ENCODE data around the gene BTNL2. TPM values are rescaled to one million over a fixed set of nuclear protein-coding genes. Genes with fewer than 3 reads are reported as not detected.
"Not testable (repeated sequence)": the region's sequence is repeated elsewhere in the genome, so short reads cannot be mapped to it uniquely, and the experiment has no call there.

Gene BTNL2
- total RNA-seq, 1 donor from 2014 or later, result not detected

GRCh38 chr6:32436995-32437836 lies 30.2 kb upstream of the BTNL2 start:
- Histone ChIP-seq H3K36me3 (ENCODE audit: control insufficient read depth in 3 of 3, insufficient read depth in 3 of 3, low read length in 3 of 3) (no peaks in the 10 kb centered on the region), H3K4me1 (ENCODE audit: control insufficient read depth in 3 of 3, insufficient read depth in 3 of 3, low read length in 3 of 3) (peaks cover 0 to 4% (median 0%) of the 10 kb centered on the region in 3 donors), H3K9me3 (ENCODE audit: control insufficient read depth in 3 of 3, low read length in 3 of 3) (no peaks in the 10 kb centered on the region), H3K9ac (ENCODE audit: low read depth in 1 of 3, low read length in 3 of 3) (no peak overlapping the region), H3K27me3 (ENCODE audit: control insufficient read depth in 3 of 3, insufficient read depth in 3 of 3, low read length in 3 of 3) (peaks cover 0 to 2% (median 0%) of the 10 kb centered on the region in 3 donors), H3K27ac (ENCODE audit: low read depth, low read length) (peak overlapping the region; percentile 56), H3K4me3 (ENCODE audit: low read length in 3 of 3) (no peak overlapping the region)

- no peaks in the 10 kb centered on the region for H3K9me3 ChIP-seq (ENCODE audit: control insufficient read depth in 3 of 3, low read length in 3 of 3)
- H3K4me1 ChIP-seq (ENCODE audit: control insufficient read depth in 3 of 3, insufficient read depth in 3 of 3, low read length in 3 of 3), result no peaks in the 10 kb centered on the region
- H3K27ac ChIP-seq (ENCODE audit: low read depth, low read length), result no peak overlapping the region
- H3K36me3 ChIP-seq (ENCODE audit: control insufficient read depth in 3 of 3, insufficient read depth in 3 of 3, low read length in 3 of 3), result no peaks in the 10 kb centered on the region
- no peak overlapping the region for H3K9ac ChIP-seq (ENCODE audit: low read depth in 1 of 3, low read length in 3 of 3)
- peaks cover 0 to 3% (median 2%) of the 10 kb centered on the region in 3 donors for H3K27me3 ChIP-seq (ENCODE audit: control insufficient read depth in 3 of 3, insufficient read depth in 3 of 3, low read length in 3 of 3)
- H3K4me3 ChIP-seq (ENCODE audit: low read length in 3 of 3), result no peak overlapping the region
These were observed 29.2 kb upstream of the BTNL2 start for GRCh38 chr6:32436186-32436585.

GRCh38 chr6:32433950-32434349 lies 27.0 kb upstream of the BTNL2 start:
- H3K27me3 ChIP-seq (ENCODE audit: control insufficient read depth in 3 of 3, insufficient read depth in 3 of 3, low read length in 3 of 3); H3K4me3 ChIP-seq (ENCODE audit: low read length in 3 of 3); H3K27ac ChIP-seq (ENCODE audit: low read depth, low read length); H3K4me1 ChIP-seq (ENCODE audit: control insufficient read depth in 3 of 3, insufficient read depth in 3 of 3, low read length in 3 of 3); H3K9ac ChIP-seq (ENCODE audit: low read depth in 1 of 3, low read length in 3 of 3); H3K36me3 ChIP-seq (ENCODE audit: control insufficient read depth in 3 of 3, insufficient read depth in 3 of 3, low read length in 3 of 3); H3K9me3 ChIP-seq (ENCODE audit: control insufficient read depth in 3 of 3, low read length in 3 of 3): not testable (repeated sequence)

GRCh38 chr6:32432050-32432450 lies 25.1 kb upstream of the BTNL2 start:
- H3K27ac ChIP-seq (ENCODE audit: low read depth, low read length), result no peak overlapping the region
- H3K36me3 ChIP-seq (ENCODE audit: control insufficient read depth in 3 of 3, insufficient read depth in 3 of 3, low read length in 3 of 3), result no peaks in the 10 kb centered on the region
- no peak overlapping the region for H3K9ac ChIP-seq (ENCODE audit: low read depth in 1 of 3, low read length in 3 of 3)
- no peaks in the 10 kb centered on the region for H3K4me1 ChIP-seq (ENCODE audit: control insufficient read depth in 3 of 3, insufficient read depth in 3 of 3, low read length in 3 of 3)
- peaks cover 0 to 10% (median 3%) of the 10 kb centered on the region in 3 donors for H3K27me3 ChIP-seq (ENCODE audit: control insufficient read depth in 3 of 3, insufficient read depth in 3 of 3, low read length in 3 of 3)
- H3K4me3 ChIP-seq (ENCODE audit: low read length in 3 of 3), result no peak overlapping the region
- H3K9me3 ChIP-seq (ENCODE audit: control insufficient read depth in 3 of 3, low read length in 3 of 3), result no peaks in the 10 kb centered on the region

- Histone ChIP-seq H3K36me3 (ENCODE audit: control insufficient read depth in 3 of 3, insufficient read depth in 3 of 3, low read length in 3 of 3) (no peaks in the 10 kb centered on the region), H3K27me3 (ENCODE audit: control insufficient read depth in 3 of 3, insufficient read depth in 3 of 3, low read length in 3 of 3) (peaks cover 0 to 10% (median 3%) of the 10 kb centered on the region in 3 donors), H3K27ac (ENCODE audit: low read depth, low read length) (no peak overlapping the region), H3K4me3 (ENCODE audit: low read length in 3 of 3) (no peak overlapping the region), H3K9ac (ENCODE audit: low read depth in 1 of 3, low read length in 3 of 3) (no peak overlapping the region), H3K4me1 (ENCODE audit: control insufficient read depth in 3 of 3, insufficient read depth in 3 of 3, low read length in 3 of 3) (no peaks in the 10 kb centered on the region), H3K9me3 (ENCODE audit: control insufficient read depth in 3 of 3, low read length in 3 of 3) (no peaks in the 10 kb centered on the region)
These were observed 24.2 kb upstream of the BTNL2 start for GRCh38 chr6:32431142-32431541.

- H3K27me3 ChIP-seq (ENCODE audit: control insufficient read depth in 3 of 3, insufficient read depth in 3 of 3, low read length in 3 of 3), result peaks cover 0 to 10% (median 3%) of the 10 kb centered on the region in 3 donors
- H3K36me3 ChIP-seq (ENCODE audit: control insufficient read depth in 3 of 3, insufficient read depth in 3 of 3, low read length in 3 of 3), result no peaks in the 10 kb centered on the region
- no peak overlapping the region for H3K27ac ChIP-seq (ENCODE audit: low read depth, low read length)
- H3K4me1 ChIP-seq (ENCODE audit: control insufficient read depth in 3 of 3, insufficient read depth in 3 of 3, low read length in 3 of 3), result no peaks in the 10 kb centered on the region
- H3K9ac ChIP-seq (ENCODE audit: low read depth in 1 of 3, low read length in 3 of 3), result no peak overlapping the region
- no peaks in the 10 kb centered on the region for H3K9me3 ChIP-seq (ENCODE audit: control insufficient read depth in 3 of 3, low read length in 3 of 3)
- no peak overlapping the region for H3K4me3 ChIP-seq (ENCODE audit: low read length in 3 of 3)
These were observed 23.2 kb upstream of the BTNL2 start for GRCh38 chr6:32430179-32430578.

GRCh38 chr6:32427934-32428474 lies 21.0 kb upstream of the BTNL2 start:
- Histone ChIP-seq H3K27ac (ENCODE audit: low read depth, low read length) (no peak overlapping the region), H3K9me3 (ENCODE audit: control insufficient read depth in 3 of 3, low read length in 3 of 3) (no peaks in the 10 kb centered on the region), H3K9ac (ENCODE audit: low read depth in 1 of 3, low read length in 3 of 3) (no peak overlapping the region), H3K4me3 (ENCODE audit: low read length in 3 of 3) (no peak overlapping the region), H3K27me3 (ENCODE audit: control insufficient read depth in 3 of 3, insufficient read depth in 3 of 3, low read length in 3 of 3) (peaks cover 0 to 10% (median 3%) of the 10 kb centered on the region in 3 donors), H3K36me3 (ENCODE audit: control insufficient read depth in 3 of 3, insufficient read depth in 3 of 3, low read length in 3 of 3) (no peaks in the 10 kb centered on the region), H3K4me1 (ENCODE audit: control insufficient read depth in 3 of 3, insufficient read depth in 3 of 3, low read length in 3 of 3) (no peaks in the 10 kb centered on the region)

GRCh38 chr6:32427218-32427617 lies 20.2 kb upstream of the BTNL2 start:
- H3K9me3 ChIP-seq (ENCODE audit: control insufficient read depth in 3 of 3, low read length in 3 of 3), result no peaks in the 10 kb centered on the region
- H3K36me3 ChIP-seq (ENCODE audit: control insufficient read depth in 3 of 3, insufficient read depth in 3 of 3, low read length in 3 of 3), result no peaks in the 10 kb centered on the region
- H3K27me3 ChIP-seq (ENCODE audit: control insufficient read depth in 3 of 3, insufficient read depth in 3 of 3, low read length in 3 of 3), result peaks cover 0 to 10% (median 3%) of the 10 kb centered on the region in 3 donors
- H3K4me3 ChIP-seq (ENCODE audit: low read length in 3 of 3), result no peak overlapping the region
- no peaks in the 10 kb centered on the region for H3K4me1 ChIP-seq (ENCODE audit: control insufficient read depth in 3 of 3, insufficient read depth in 3 of 3, low read length in 3 of 3)
- H3K27ac ChIP-seq (ENCODE audit: low read depth, low read length), result no peak overlapping the region
- H3K9ac ChIP-seq (ENCODE audit: low read depth in 1 of 3, low read length in 3 of 3), result no peak overlapping the region

- Histone ChIP-seq H3K27ac (ENCODE audit: low read depth, low read length) (no peak overlapping the region), H3K4me1 (ENCODE audit: control insufficient read depth in 3 of 3, insufficient read depth in 3 of 3, low read length in 3 of 3) (no peaks in the 10 kb centered on the region), H3K4me3 (ENCODE audit: low read length in 3 of 3) (no peak overlapping the region), H3K9ac (ENCODE audit: low read depth in 1 of 3, low read length in 3 of 3) (no peak overlapping the region), H3K36me3 (ENCODE audit: control insufficient read depth in 3 of 3, insufficient read depth in 3 of 3, low read length in 3 of 3) (no peaks in the 10 kb centered on the region), H3K9me3 (ENCODE audit: control insufficient read depth in 3 of 3, low read length in 3 of 3) (no peaks in the 10 kb centered on the region), H3K27me3 (ENCODE audit: control insufficient read depth in 3 of 3, insufficient read depth in 3 of 3, low read length in 3 of 3) (peaks cover 0 to 8% (median 3%) of the 10 kb centered on the region in 3 donors)
These were observed 19.4 kb upstream of the BTNL2 start for GRCh38 chr6:32426338-32426737.

- no peaks in the 10 kb centered on the region for H3K9me3 ChIP-seq (ENCODE audit: control insufficient read depth in 3 of 3, low read length in 3 of 3)
- no peaks in the 10 kb centered on the region for H3K4me1 ChIP-seq (ENCODE audit: control insufficient read depth in 3 of 3, insufficient read depth in 3 of 3, low read length in 3 of 3)
- no peak overlapping the region for H3K4me3 ChIP-seq (ENCODE audit: low read length in 3 of 3)
- H3K27me3 ChIP-seq (ENCODE audit: control insufficient read depth in 3 of 3, insufficient read depth in 3 of 3, low read length in 3 of 3), result peaks cover 2 to 8% (median 4%) of the 10 kb centered on the region in 3 donors
- no peaks in the 10 kb centered on the region for H3K36me3 ChIP-seq (ENCODE audit: control insufficient read depth in 3 of 3, insufficient read depth in 3 of 3, low read length in 3 of 3)
- no peak overlapping the region for H3K9ac ChIP-seq (ENCODE audit: low read depth in 1 of 3, low read length in 3 of 3)
- H3K27ac ChIP-seq (ENCODE audit: low read depth, low read length), result no peak overlapping the region
These were observed 17.8 kb upstream of the BTNL2 start for GRCh38 chr6:32424589-32425300.
